NK-92 treated with Interleukin-12 subunit alpha and Interleukin-12 subunit beta, amount 100 ng/mL, for 24 hours (cell line): ENCODE results near the gene BTBD16.
A peak's percentile ranks its signal among the peaks of the same experiment; 100 is the strongest.

ENCODE experiments used
- DNase-seq: peaks from one replicate; lab custom pipeline; 2025; lab: John Stamatoyannopoulos, UW

BTBD16 gene

GRCh38 chr10:122248356-122249302 lies 22.5 kb upstream of the BTBD16 start:
- no peak for DNase-seq

GRCh38 chr10:122249303-122249850 lies 21.7 kb upstream of the BTBD16 start:
- no peak for DNase-seq

- DNase-seq = no peak
Observed at GRCh38 chr10:122249991-122250750, 20.9 kb upstream of the BTBD16 start.

GRCh38 chr10:122251459-122252255 lies 19.4 kb upstream of the BTBD16 start:
- DNase-seq = no peak

GRCh38 chr10:122252805-122253204 lies 18.3 kb upstream of the BTBD16 start:
- no peak for DNase-seq

GRCh38 chr10:122253605-122254004 lies 17.5 kb upstream of the BTBD16 start:
- no peak for DNase-seq

- DNase-seq = no peak
Observed at GRCh38 chr10:122254831-122255230, 16.3 kb upstream of the BTBD16 start.

- DNase-seq = no peak
Observed at GRCh38 chr10:122255509-122256301, 15.4 kb upstream of the BTBD16 start.

- DNase-seq = no peak
Observed at GRCh38 chr10:122257041-122257440, 14.1 kb upstream of the BTBD16 start.

GRCh38 chr10:122258136-122259074 lies 12.7 kb upstream of the BTBD16 start:
- no peak for DNase-seq

GRCh38 chr10:122259075-122259466 lies 12.0 kb upstream of the BTBD16 start:
- DNase-seq = no peak

- no peak for DNase-seq
Observed at GRCh38 chr10:122261584-122261983, 9.5 kb upstream of the BTBD16 start.

GRCh38 chr10:122263971-122264370 lies 7.1 kb upstream of the BTBD16 start:
- DNase-seq = no peak

GRCh38 chr10:122264436-122264835 lies 6.7 kb upstream of the BTBD16 start:
- no peak for DNase-seq

- no peak for DNase-seq
Observed at GRCh38 chr10:122264931-122265330, 6.2 kb upstream of the BTBD16 start.

- no peak for DNase-seq
Observed at GRCh38 chr10:122265896-122266295, 5.2 kb upstream of the BTBD16 start.

GRCh38 chr10:122267849-122268737 lies 3.0 kb upstream of the BTBD16 start:
- peak; percentile 8 for DNase-seq

- DNase-seq = no peak
Observed at GRCh38 chr10:122269059-122269687, 1.9 kb upstream of the BTBD16 start.
